Measurements from ENCODE around the gene ZBTB7A. TPM values are rescaled to one million over a fixed set of nuclear protein-coding genes. Genes with fewer than 3 reads are reported as not detected.

ZBTB7A gene
- total RNA-seq, 4 donors from 2014 or later, result 64.9 to 97.7 (median 86.7) TPM

- H3K4me3 ChIP-seq, result no peak overlapping the region
- no peak for DNase-seq (ENCODE audit: low spot score in 2 of 2)
- peaks cover 0 to 28% (median 8%) of the 10 kb centered on the region in 4 donors for H3K4me1 ChIP-seq
- no peak for TF ChIP-seq POLR2A (IDR thresholded peaks at IDR 0.05)
- TF ChIP-seq EP300 (IDR thresholded peaks at IDR 0.05), result no peak
- H3K9me3 ChIP-seq, result no peaks in the 10 kb centered on the region
- 79 to 83% methylated on average over 31 of the region's 31 CpGs for WGBS, 2 donors
- H3K27me3 ChIP-seq, result no peaks in the 10 kb centered on the region
- H3K27ac ChIP-seq, result no peak overlapping the region
- H3K36me3 ChIP-seq, result peaks cover 0 to 46% (median 5%) of the 10 kb centered on the region in 3 donors
Observed at GRCh38 chr19:4087787-4088679, 21.3 kb upstream of the ZBTB7A start.

- WGBS, 2 donors, result 43 to 52% methylated on average over 17 of the region's 17 CpGs
- Histone ChIP-seq H3K4me3 (no peak overlapping the region), H3K36me3 (peaks cover 0 to 30% (median 5%) of the 10 kb centered on the region in 3 donors), H3K4me1 (peaks cover 0 to 28% (median 8%) of the 10 kb centered on the region in 4 donors), H3K27me3 (no peaks in the 10 kb centered on the region), H3K27ac (peak overlapping the region in 2 of 4 donors; percentile 37 to 54), H3K9me3 (no peaks in the 10 kb centered on the region)
- no peak for TF ChIP-seq POLR2A (IDR thresholded peaks at IDR 0.05)
- no peak for TF ChIP-seq CTCF (IDR thresholded peaks at IDR 0.05)
- no peak for TF ChIP-seq EP300 (IDR thresholded peaks at IDR 0.05)
- no peak for DNase-seq (ENCODE audit: low spot score in 2 of 2)
Observed at GRCh38 chr19:4086411-4086867, 19.7 kb upstream of the ZBTB7A start.

GRCh38 chr19:4084547-4084877 lies 17.8 kb upstream of the ZBTB7A start:
- Histone ChIP-seq H3K4me3 (peak overlapping the region in 1 of 4 donors; percentile 38), H3K27ac (peak overlapping the region in 2 of 4 donors; percentile 37 to 50), H3K27me3 (no peaks in the 10 kb centered on the region), H3K36me3 (peaks cover 0 to 11% (median 0%) of the 10 kb centered on the region in 3 donors), H3K4me1 (peaks cover 0 to 28% (median 8%) of the 10 kb centered on the region in 4 donors), H3K9me3 (no peaks in the 10 kb centered on the region)
- 56 to 60% methylated on average over 7 to 8 of the region's 8 CpGs for WGBS, 2 donors
- DNase-seq (ENCODE audit: low spot score in 2 of 2), result no peak
- TF ChIP-seq CTCF (IDR thresholded peaks at IDR 0.05), result no peak

GRCh38 chr19:4083677-4084546 lies 17.2 kb upstream of the ZBTB7A start:
- DNase-seq (ENCODE audit: low spot score in 2 of 2), result no peak
- H3K4me3 ChIP-seq, result peak overlapping the region in 3 of 4 donors; percentile 6 to 38 (median 9)
- peaks cover 0 to 31% (median 8%) of the 10 kb centered on the region in 4 donors for H3K4me1 ChIP-seq
- no peaks in the 10 kb centered on the region for H3K9me3 ChIP-seq
- peak overlapping the region in 2 of 4 donors; percentile 37 to 50 for H3K27ac ChIP-seq
- no peaks in the 10 kb centered on the region for H3K27me3 ChIP-seq
- 50 to 57% methylated on average over 23 to 28 of the region's 28 CpGs for WGBS, 2 donors
- peaks cover 0 to 6% (median 0%) of the 10 kb centered on the region in 3 donors for H3K36me3 ChIP-seq
- TF ChIP-seq CTCF (IDR thresholded peaks at IDR 0.05) (no peak), POLR2A (IDR thresholded peaks at IDR 0.05) (no peak), EP300 (IDR thresholded peaks at IDR 0.05) (no peak)

GRCh38 chr19:4082172-4082571 lies 15.5 kb upstream of the ZBTB7A start:
- Histone ChIP-seq H3K4me1 (peaks cover 3 to 38% (median 20%) of the 10 kb centered on the region in 4 donors), H3K27me3 (no peaks in the 10 kb centered on the region), H3K9me3 (no peaks in the 10 kb centered on the region), H3K36me3 (no peaks in the 10 kb centered on the region), H3K4me3 (no peak overlapping the region), H3K27ac (no peak overlapping the region)
- TF ChIP-seq CTCF (IDR thresholded peaks at IDR 0.05) (no peak), EP300 (IDR thresholded peaks at IDR 0.05) (no peak), POLR2A (IDR thresholded peaks at IDR 0.05) (no peak)
- WGBS, 2 donors, result 75 to 84% methylated on average over 7 of the region's 9 CpGs
- DNase-seq (ENCODE audit: low spot score in 2 of 2), result no peak

Data from tibial nerve (tissue), 4 donors.